ENCODE results near the gene S100A12.
A peak's percentile ranks its signal among the peaks of the same experiment; 100 is the strongest.
"Not testable (repeated sequence)": the region's sequence is repeated elsewhere in the genome, so short reads cannot be mapped to it uniquely, and the experiment has no call there.

The S100A12 gene

GRCh38 chr1:153375511-153375910 is at the start of gene S100A12:
TSS of gene S100A12 (minus strand) at chr1:153375621. CDS start at chr1:153374592, 1,029 bp downstream.
- no peak within 1 kb of the TSS for H3K4me3 Mint-ChIP-seq
- no peak for DNase-seq (ENCODE audit: low spot score)
- H3K4me1 Mint-ChIP-seq (ENCODE audit: low read depth): no peaks in the 10 kb centered on the region
- no peaks in the 10 kb centered on the region for H3K36me3 Mint-ChIP-seq (ENCODE audit: low read depth)
- no peak within 1 kb of the TSS for H3K27ac Mint-ChIP-seq
- H3K9me3 Mint-ChIP-seq: no peaks in the 10 kb centered on the region
- H3K27me3 Mint-ChIP-seq (ENCODE audit: low read depth): peaks cover 3% of the 10 kb centered on the region

DNA sequence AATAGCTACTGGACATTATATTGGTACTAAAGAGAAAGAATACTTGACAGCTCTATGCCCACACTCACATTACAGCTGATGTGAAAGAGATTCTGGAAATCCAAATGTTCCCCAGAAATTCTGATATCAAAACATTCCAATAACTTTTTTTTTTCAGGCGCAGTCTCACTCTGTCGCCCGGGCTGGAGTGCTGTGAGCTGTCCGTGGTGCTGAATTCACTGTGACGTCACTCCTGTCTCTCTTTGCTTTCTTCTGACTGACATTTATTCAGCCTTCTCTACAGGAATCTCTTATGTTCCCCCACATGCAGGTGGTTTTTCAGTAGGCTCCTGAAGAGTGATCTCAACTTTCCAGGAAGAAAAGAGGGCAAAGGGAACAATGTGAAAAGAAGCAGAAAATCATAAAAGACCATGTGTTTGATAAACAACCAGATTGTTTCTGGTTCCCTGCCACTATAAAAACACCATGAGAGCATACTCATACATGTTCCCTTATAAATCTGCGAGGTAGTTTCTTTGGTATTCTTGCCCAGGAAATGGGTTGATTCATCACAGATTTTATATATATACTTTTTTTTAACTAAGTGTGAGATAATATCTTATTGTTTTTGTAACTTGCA is 47.1 kb upstream of the S100A12 start:
- DNase-seq (ENCODE audit: low spot score): peak; percentile 36
- no peaks in the 10 kb centered on the region for H3K4me1 Mint-ChIP-seq (ENCODE audit: low read depth)
- H3K27me3 Mint-ChIP-seq (ENCODE audit: low read depth): no peaks in the 10 kb centered on the region

GRCh38 chr1:153420306-153420705 is 44.9 kb upstream of the S100A12 start:
- Mint-ChIP-seq H3K36me3 (ENCODE audit: low read depth) (no peaks in the 10 kb centered on the region), H3K4me3 (no peak overlapping the region), H3K9me3 (no peaks in the 10 kb centered on the region), H3K4me1 (ENCODE audit: low read depth) (no peaks in the 10 kb centered on the region), H3K27me3 (ENCODE audit: low read depth) (no peaks in the 10 kb centered on the region), H3K27ac (no peak overlapping the region)
- DNase-seq (ENCODE audit: low spot score): no peak

More for the DNA sequence above, 47.1 kb upstream of the S100A12 start:
- no peaks in the 10 kb centered on the region for H3K36me3 Mint-ChIP-seq (ENCODE audit: low read depth)
- H3K27ac Mint-ChIP-seq: no peak overlapping the region
- no peak overlapping the region for H3K4me3 Mint-ChIP-seq
- H3K9me3 Mint-ChIP-seq: no peaks in the 10 kb centered on the region

DNA sequence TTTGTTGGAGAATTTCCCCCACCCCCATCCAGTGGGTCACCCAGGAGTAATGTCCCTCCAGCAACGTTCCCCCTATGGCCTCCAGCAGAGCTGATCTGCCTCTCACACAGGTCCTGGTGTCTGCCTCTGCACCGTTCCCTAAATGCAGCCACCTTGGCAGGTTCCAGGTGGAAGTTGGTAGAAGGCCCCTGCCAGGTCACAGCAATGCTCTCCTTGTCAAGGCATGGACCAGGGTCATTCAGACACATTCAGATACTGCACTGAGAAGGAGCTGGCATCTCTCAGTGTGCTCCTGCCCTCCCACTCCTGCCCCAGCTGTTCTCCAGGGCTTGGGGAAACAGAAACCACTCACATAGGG is 44.0 kb upstream of the S100A12 start:
- not testable (repeated sequence) for H3K27ac Mint-ChIP-seq; H3K27me3 Mint-ChIP-seq (ENCODE audit: low read depth); H3K4me3 Mint-ChIP-seq; DNase-seq (ENCODE audit: low spot score); H3K36me3 Mint-ChIP-seq (ENCODE audit: low read depth); H3K4me1 Mint-ChIP-seq (ENCODE audit: low read depth); H3K9me3 Mint-ChIP-seq

- not testable (repeated sequence) for H3K27me3 Mint-ChIP-seq (ENCODE audit: low read depth); H3K9me3 Mint-ChIP-seq; H3K27ac Mint-ChIP-seq; H3K4me3 Mint-ChIP-seq; H3K4me1 Mint-ChIP-seq (ENCODE audit: low read depth); DNase-seq (ENCODE audit: low spot score); H3K36me3 Mint-ChIP-seq (ENCODE audit: low read depth)
Measured at GRCh38 chr1:153418758-153419435, 43.5 kb upstream of the S100A12 start.

- H3K27me3 Mint-ChIP-seq (ENCODE audit: low read depth): no peaks in the 10 kb centered on the region
Measured at GRCh38 chr1:153417136-153417888, 41.9 kb upstream of the S100A12 start.

GRCh38 chr1:153415850-153416570 is 40.6 kb upstream of the S100A12 start, which contains the start of gene S100A7A:
TSS of gene S100A7A (plus strand) at chr1:153416520. CDS start at chr1:153418083, 1,563 bp downstream.
- Mint-ChIP-seq H3K4me3 (no peak within 1 kb of the TSS), H3K27ac (no peak within 1 kb of the TSS), H3K4me1 (ENCODE audit: low read depth) (no peaks in the 10 kb centered on the region), H3K27me3 (ENCODE audit: low read depth) (peaks cover 4% of the 10 kb centered on the region), H3K36me3 (ENCODE audit: low read depth) (no peaks in the 10 kb centered on the region), H3K9me3 (no peaks in the 10 kb centered on the region)
- DNase-seq (ENCODE audit: low spot score): no peak

More at GRCh38 chr1:153417136-153417888, 41.9 kb upstream of the S100A12 start:
- no peak overlapping the region for H3K27ac Mint-ChIP-seq
- no peaks in the 10 kb centered on the region for H3K4me1 Mint-ChIP-seq (ENCODE audit: low read depth)
- DNase-seq (ENCODE audit: low spot score): no peak
- H3K4me3 Mint-ChIP-seq: no peak overlapping the region
- no peaks in the 10 kb centered on the region for H3K9me3 Mint-ChIP-seq
- H3K36me3 Mint-ChIP-seq (ENCODE audit: low read depth): no peaks in the 10 kb centered on the region

DNA sequence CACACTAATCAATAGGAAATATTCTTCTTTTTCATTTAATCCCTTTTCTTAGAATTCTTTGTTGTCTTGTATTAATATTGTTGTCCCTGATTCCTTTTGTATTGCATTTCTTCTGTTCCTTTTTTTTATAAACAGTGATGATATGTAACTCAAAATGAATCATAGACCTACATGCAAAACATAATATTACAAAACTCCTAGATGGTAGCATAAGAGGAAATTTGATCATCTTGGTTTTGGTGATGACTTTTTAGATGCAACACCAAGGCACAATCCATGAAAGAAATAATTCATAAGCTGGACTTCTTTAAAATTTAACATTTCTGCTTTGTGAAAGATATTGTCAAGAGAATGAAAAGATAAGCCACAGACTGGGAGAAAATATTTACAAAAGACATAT is 38.5 kb upstream of the S100A12 start:
- not testable (repeated sequence) for H3K4me1 Mint-ChIP-seq (ENCODE audit: low read depth); H3K9me3 Mint-ChIP-seq; H3K36me3 Mint-ChIP-seq (ENCODE audit: low read depth); H3K4me3 Mint-ChIP-seq; H3K27ac Mint-ChIP-seq; DNase-seq (ENCODE audit: low spot score)
- peaks cover 13% of the 10 kb centered on the region for H3K27me3 Mint-ChIP-seq (ENCODE audit: low read depth)

- not testable (repeated sequence) for H3K9me3 Mint-ChIP-seq; H3K4me3 Mint-ChIP-seq; H3K36me3 Mint-ChIP-seq (ENCODE audit: low read depth); DNase-seq (ENCODE audit: low spot score); H3K27ac Mint-ChIP-seq; H3K4me1 Mint-ChIP-seq (ENCODE audit: low read depth)
- H3K27me3 Mint-ChIP-seq (ENCODE audit: low read depth): peaks cover 17% of the 10 kb centered on the region
Measured at GRCh38 chr1:153407274-153407673, 31.9 kb upstream of the S100A12 start.

GRCh38 chr1:153405825-153406599 is 30.6 kb upstream of the S100A12 start:
- H3K27ac Mint-ChIP-seq; H3K4me1 Mint-ChIP-seq (ENCODE audit: low read depth): not testable (repeated sequence)

GRCh38 chr1:153404768-153405167 is 29.3 kb upstream of the S100A12 start:
- Mint-ChIP-seq H3K27me3 (ENCODE audit: low read depth) (peaks cover 11% of the 10 kb centered on the region), H3K36me3 (ENCODE audit: low read depth) (no peaks in the 10 kb centered on the region), H3K27ac (no peak overlapping the region), H3K4me1 (ENCODE audit: low read depth) (peaks cover 2% of the 10 kb centered on the region), H3K9me3 (no peaks in the 10 kb centered on the region), H3K4me3 (no peak overlapping the region)
- DNase-seq (ENCODE audit: low spot score): peak; percentile 23

More at GRCh38 chr1:153405825-153406599, 30.6 kb upstream of the S100A12 start:
- not testable (repeated sequence) for DNase-seq (ENCODE audit: low spot score); H3K9me3 Mint-ChIP-seq; H3K36me3 Mint-ChIP-seq (ENCODE audit: low read depth); H3K4me3 Mint-ChIP-seq
- peaks cover 16% of the 10 kb centered on the region for H3K27me3 Mint-ChIP-seq (ENCODE audit: low read depth)

GRCh38 chr1:153404086-153404635 is 28.7 kb upstream of the S100A12 start:
- DNase-seq (ENCODE audit: low spot score): no peak
- Mint-ChIP-seq H3K36me3 (ENCODE audit: low read depth) (no peaks in the 10 kb centered on the region), H3K27me3 (ENCODE audit: low read depth) (peaks cover 7% of the 10 kb centered on the region), H3K4me3 (no peak overlapping the region), H3K27ac (no peak overlapping the region), H3K4me1 (ENCODE audit: low read depth) (peaks cover 2% of the 10 kb centered on the region), H3K9me3 (no peaks in the 10 kb centered on the region)
